HG02588 (cell line): Measurements from ENCODE around the gene KCTD2.
"Not testable (repeated sequence)": the region's sequence is repeated elsewhere in the genome, so short reads cannot be mapped to it uniquely, and the experiment has no call there.

Experiments used
- ATAC-seq: cut with Tn5 transposase; IDR thresholded peaks from one replicate; pipeline ENCODE4 v1.9.1; 2021; ENCODE audit warnings: mild to moderate bottlenecking, moderate library complexity; ENCODE audit not compliant: unreplicated experiment

KCTD2 gene

DNA sequence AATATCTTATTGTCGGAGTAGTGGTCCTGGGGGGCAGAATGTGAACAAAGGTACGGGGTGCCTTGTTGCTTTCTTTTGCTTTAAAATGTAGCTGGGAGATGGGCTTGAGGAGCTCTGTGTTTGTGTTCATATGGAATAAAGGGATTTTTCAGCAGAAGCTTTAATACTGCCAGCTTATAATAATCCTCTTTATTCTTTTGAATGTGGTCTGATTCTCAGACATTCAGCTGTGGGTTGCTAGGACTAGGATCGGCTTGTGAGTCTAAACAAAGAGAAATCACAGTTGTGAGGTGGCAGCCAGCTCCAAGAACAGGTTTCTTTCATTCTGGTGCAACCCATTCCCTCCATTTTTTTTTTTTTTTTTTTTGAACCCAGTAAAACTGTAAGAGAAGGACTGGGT is 27.3 kb upstream of the KCTD2 start:
- ATAC-seq, result no peak

DNA sequence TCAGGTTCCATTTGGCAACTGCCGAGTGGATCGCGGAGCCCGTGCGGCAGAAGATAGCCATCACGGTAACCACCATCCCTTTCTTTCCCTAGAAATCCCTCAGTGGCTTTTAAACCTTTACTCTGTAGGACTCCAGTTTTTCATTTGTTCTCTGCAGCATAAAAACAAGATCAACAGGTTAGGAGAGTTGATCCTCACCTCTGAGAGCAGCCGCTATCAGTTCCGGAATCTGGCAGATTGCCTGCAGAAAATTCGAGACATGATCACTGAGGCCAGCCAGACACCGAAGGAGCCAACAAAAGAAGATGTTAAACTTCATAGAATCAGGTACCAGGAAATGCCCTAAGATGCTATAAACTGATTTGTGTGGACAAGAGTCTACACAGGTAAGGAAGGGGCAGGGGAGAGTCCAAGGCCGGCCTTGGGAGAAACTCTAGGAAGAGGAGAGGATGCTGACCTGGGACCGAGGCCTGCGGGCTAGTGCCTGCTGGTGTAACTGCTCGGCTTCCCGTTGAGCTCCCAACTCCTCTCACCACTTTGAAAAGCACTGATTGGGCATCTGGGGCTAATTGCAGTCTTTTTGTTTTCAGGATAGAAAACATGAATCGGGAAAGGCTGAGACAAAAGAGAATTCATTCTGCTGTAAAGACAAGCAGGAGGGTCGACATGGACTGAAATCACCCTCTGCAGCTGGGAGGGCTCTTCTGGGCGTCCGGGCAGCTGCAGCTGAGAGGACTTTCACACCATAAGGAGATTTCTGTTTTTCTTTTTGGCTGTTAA is 26.5 kb upstream of the KCTD2 start:
- no peak for ATAC-seq

- no peak for ATAC-seq
Measured at GRCh38 chr17:75024686-75025397, 22.2 kb upstream of the KCTD2 start.

DNA sequence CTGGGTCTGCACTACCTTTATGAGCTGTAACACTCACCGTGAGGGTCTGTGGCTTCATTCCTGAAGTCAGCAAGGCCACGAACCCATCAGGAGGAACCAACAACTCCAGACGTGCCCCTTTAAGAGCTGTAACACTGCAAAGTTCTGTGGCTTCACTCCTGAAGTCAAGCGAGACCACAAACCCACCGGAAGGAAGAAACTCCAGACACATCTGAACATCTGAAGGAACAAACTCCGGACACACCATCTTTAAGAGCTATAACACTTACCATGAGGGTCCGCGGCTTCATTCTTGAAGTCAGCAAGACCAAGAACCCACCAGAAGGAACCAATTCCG is 21.7 kb upstream of the KCTD2 start:
- not testable (repeated sequence) for ATAC-seq

- ATAC-seq, result not testable (repeated sequence)
Measured at GRCh38 chr17:75026650-75027049, 20.4 kb upstream of the KCTD2 start.

GRCh38 chr17:75030161-75030560 is 16.9 kb upstream of the KCTD2 start:
- no peak for ATAC-seq

DNA sequence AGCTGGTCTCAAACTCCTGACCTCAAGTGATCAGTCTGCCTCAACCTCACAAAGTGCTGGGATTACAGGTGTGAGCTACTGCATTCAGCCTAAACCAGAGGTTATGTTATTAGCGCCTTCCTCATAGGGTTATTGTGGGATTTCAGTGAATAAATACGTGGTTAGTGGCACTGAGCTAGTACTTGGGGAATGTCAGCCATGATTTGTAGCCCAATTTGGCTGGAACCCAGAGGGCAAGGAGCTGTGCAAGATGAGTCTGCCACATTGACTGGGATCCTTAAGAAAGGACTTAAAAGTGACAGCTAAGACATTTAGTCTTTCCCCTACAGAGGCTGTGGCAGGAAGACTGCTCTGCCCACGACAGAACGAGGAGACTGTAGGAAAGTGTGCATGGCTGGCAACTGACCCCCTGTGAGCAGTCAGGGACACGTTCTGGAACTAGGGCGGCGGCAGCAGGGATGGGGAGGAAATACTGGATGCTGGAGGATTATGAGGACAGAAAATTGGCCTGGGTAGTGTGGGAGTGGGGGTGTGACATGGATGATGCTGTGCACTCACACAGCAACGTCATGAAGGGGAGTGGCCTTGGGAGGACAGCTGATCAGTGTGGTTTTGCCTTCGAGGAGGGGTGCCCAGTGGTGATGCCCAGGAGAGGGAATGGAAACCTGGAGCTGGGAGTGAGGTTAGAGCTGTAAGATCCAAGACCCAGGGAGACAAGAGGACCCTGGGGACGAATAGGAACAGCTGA is 14.9 kb upstream of the KCTD2 start:
- no peak for ATAC-seq

GRCh38 chr17:75032720-75033280 is 14.2 kb upstream of the KCTD2 start:
- ATAC-seq, result no peak

GRCh38 chr17:75033346-75034235 is 13.4 kb upstream of the KCTD2 start:
- ATAC-seq, result peak; percentile 37

GRCh38 chr17:75034236-75034908 is 12.7 kb upstream of the KCTD2 start:
- peak; percentile 46 for ATAC-seq

DNA sequence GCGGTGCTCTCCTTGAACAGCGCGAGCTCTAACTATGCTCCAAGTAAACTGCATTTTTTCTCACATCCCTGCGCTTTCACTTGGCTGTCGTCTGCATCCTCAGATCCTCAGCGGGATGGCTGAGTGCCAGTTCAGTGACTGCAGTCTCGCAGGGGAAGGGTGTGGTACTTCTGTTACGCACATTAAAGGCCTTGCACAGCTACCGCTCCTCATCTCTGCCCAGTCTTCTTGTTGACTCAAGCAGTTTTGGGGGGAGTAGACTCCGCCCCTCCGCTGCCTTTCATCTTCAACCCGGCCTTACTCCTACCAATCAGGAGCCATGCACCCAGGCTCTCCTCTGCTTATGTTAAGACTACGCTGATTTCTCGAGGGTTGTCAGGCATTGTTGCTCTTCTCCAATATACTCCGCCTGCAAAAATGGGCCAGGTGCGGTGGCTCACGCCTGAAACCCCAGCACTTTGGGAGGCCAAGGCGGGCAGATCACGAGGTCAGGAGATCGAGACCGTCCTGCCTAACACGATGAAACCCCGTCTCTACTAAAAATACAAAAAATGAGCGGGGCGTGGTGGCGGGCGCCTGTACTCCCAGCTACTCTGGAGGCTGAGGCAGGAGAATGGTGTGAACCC is 10.3 kb upstream of the KCTD2 start:
- ATAC-seq, result no peak

DNA sequence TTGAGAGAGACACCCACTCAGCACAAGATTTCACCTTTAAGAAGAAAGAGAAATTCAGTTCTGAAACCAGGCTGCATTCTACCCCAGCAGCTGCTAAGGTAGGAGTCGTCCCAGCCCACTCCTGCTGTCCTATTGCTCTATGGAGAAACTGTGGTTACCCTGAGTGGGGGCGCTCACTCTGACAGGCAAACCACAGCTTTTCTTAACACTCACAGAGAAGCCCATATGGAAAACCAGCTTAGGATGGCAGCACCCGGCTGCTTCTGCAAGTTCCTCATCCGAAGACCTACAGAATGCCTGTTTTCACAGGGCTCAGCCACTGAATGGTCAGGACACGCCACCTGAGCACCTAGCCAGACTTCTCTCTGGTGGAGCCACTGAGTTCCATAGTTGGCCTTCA is 7.8 kb upstream of the KCTD2 start:
- ATAC-seq, result no peak

DNA sequence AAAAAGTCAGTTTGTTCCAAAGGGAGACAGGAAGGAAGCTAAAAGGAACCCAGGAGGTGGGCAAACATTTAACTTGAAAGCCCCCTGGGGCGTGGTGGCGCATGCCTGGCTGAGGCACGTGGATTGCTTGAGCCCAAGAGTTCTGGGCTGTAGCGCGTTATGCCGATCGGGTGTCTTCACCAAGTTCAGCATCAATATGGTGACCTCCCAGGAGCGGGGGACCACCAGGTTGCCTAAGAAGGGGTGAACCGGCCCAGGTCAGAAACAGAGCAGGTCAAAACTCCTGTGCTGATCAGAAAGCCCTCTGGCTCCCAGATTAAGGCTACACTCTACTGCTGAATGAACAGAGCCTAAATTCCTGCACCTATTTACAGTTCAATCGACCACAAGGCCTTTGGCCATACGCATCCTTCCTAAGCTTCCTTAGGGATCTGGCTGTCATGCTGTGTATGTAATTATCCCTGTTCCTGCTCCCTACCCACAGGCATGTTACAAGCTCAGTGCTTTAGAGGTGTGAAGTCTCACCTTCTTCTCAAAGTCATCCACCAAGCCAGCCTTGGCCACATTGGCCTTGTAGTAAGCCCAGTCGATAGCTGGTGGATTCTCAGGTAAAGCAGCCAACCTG is 5.3 kb upstream of the KCTD2 start:
- no peak for ATAC-seq

DNA sequence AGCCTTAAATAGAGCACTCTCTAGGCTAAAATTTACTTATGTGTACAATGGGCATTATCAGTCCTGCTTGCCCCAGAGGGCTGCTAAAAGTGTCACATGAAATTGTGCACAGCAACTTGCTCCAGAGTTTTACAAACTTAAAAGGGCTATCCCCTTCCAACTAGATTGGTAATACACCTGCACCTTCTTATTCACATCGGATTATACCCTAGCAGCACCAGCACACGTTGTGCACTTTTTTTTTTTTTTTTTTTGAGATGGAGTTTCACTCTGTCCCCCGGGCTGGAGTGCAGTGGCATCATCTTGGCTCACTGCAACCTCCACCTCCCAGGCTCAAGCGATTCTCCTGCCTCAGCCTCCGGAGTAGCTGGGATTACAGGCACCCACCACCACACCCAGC is 3.2 kb upstream of the KCTD2 start:
- ATAC-seq, result not testable (repeated sequence)

GRCh38 chr17:75044716-75045115 is 2.3 kb upstream of the KCTD2 start:
- ATAC-seq, result no peak

DNA sequence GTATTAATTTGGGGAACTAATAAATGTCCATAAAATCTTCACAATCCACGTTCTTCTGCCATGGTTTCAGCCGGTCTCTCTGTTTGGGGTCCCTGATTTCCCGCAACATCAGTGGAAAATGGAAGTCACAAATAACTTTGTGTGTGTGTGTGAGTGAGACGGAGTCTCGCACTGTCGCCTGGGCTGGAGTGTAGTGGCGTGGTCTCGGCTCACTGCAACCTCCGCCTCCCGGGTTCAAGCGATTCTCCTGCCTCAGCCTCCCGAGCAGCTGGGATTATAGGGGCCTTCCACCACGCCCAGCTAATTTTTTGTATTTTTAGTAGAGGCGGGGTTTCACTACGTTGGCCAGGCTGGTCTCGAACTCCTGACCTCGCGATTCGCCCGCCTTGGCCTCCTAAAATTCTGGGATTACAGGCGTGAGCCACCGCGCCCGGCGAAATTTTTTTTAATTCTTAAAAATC is 1.0 kb upstream of the KCTD2 start:
- not testable (repeated sequence) for ATAC-seq

GRCh38 chr17:75047398-75048098 is 523 bp downstream of the KCTD2 start:
- peak; percentile 3 for ATAC-seq

GRCh38 chr17:75048249-75048878 is 1.3 kb downstream of the KCTD2 start:
- no peak for ATAC-seq
